HG03103 (cell line): ENCODE data around the gene NPIPB5.
"Not testable (repeated sequence)": the region's sequence is repeated elsewhere in the genome, so short reads cannot be mapped to it uniquely, and the experiment has no call there.

ENCODE experiments used
- ATAC-seq: cut with Tn5 transposase; IDR thresholded peaks from one replicate; pipeline ENCODE4 v1.9.1; 2021; ENCODE audit warnings: low read depth; ENCODE audit not compliant: unreplicated experiment

Gene NPIPB5

DNA sequence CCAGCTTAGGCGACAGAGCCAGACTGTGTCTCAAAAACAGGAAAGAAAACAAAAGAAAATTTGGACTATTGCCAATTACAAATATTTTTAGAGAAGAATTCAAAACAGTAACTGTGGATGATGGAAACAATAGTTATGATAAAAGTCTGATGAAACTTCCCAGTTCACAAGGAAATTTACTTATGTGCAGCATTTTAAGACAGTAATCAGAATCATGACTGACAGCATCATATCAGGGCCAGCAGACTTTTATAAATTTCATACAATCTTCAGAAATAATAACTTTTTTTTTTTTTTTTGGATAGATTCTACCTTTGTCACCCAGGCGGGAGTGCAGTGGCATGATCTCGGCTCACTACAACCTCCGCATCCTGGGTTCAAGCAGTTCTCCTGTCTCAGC is at the start of gene NPIPB5:
Gene NPIPB5 (plus strand): TSS at position 301 of the 400 bp plus-strand sequence. CDS start 2,911 bp downstream, outside the sequence.
- ATAC-seq: not testable (repeated sequence)

DNA sequence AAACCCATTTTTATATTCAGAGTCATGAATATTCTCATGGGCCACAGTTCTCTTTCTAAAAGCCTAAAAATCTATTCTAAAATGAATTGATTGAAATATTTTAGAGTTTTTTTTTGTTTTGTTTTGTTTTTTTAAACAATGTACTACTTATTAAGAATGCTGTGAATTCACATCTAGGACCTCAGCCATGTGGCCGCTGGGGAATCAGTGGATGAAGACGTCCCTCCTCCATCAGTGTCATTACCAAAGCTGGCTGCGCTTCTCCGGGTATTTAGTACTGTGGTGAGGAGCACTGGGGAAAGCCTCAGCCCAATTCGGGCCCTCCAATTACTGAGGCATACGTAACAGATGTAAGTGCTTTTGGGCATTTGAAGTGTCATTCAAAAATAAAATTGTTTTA is 41.8 kb upstream of the NPIPB5 start:
- ATAC-seq: not testable (repeated sequence)

DNA sequence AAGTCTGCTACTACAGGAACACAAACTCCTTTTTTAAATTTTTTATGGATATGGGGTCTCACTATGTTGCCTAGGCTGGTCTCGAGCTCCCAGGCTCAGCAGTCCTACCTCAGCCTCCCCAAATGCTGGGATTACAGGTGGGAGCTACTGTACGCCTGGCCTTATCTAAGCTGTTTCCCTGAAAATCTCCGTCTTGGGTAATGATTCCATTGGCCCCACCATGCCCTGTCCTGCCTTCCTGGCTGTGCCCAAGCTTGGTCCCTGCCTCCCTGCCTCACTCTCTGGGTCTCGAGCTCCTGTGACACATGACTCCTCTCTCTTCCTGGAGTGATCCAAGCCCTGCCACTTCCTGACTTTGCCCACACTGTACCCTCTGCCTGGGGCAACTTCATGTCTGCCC is 27.3 kb downstream of the NPIPB5 start:
- not testable (repeated sequence) for ATAC-seq

DNA sequence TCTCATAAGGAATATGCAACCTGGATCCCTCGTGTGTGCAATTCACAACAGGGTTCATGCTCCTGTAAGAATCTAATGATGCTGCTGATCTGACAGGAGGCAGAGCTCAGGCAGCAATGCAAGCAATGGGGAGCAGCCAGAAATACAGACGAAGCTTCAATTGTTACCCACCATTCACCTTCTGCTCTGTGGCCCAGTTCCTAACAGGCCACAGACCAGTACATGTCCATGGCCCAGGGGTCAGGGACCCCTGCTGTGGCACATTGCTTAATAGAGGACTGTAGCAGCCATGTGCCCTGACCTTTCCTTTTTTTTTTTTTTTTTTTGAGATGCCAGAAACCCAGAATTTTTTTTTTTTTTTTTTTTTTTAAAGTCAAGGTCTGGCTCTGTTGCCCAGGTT is 34.1 kb downstream of the NPIPB5 start:
- ATAC-seq: not testable (repeated sequence)

DNA sequence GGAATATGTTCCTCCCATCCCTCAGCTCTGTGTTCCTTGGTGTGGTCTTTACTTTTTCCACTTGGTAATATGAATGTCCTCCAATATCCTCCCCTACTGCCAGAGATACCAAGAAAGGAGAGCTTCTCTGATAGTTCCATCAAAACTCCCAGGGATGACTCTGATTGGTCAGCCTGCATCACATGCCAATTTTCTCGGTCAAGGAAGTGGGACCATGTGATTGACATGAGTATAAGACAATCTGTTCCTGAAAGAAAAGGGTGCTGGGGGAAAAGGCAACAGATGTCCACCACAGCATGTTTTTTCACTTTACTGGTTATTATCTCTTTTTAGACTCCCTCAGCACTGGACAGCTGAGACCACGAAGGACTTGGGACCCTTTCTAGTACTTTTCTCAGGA is 35.9 kb downstream of the NPIPB5 start:
- ATAC-seq: not testable (repeated sequence)

DNA sequence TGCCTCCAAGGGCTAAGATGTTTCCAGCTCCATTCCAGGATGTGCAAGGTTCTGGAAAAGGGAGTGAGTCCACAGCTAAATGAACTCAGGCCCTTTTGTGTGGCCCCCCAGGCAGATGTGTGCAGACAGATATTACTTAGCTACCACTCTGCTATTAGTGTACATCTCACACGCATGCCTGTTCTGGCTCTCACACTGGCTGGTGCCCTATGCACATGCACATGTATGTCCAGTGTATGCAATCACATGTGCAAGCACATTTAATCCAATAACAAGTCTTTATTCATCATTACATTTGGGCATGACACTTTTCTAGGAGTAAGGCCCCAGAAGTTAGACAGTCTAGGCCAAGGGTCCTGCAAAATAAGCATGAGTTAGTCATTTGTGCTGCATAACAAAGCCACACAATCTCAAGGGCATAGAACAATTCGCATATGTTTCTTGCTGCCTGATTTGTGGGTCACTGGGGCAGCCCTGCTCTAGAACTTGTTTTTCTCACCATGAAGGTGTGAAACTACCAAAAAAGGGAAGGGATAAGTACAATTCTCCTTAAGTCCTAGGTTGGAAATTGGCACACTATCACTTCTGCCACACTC is 36.6 kb downstream of the NPIPB5 start:
- ATAC-seq: not testable (repeated sequence)

DNA sequence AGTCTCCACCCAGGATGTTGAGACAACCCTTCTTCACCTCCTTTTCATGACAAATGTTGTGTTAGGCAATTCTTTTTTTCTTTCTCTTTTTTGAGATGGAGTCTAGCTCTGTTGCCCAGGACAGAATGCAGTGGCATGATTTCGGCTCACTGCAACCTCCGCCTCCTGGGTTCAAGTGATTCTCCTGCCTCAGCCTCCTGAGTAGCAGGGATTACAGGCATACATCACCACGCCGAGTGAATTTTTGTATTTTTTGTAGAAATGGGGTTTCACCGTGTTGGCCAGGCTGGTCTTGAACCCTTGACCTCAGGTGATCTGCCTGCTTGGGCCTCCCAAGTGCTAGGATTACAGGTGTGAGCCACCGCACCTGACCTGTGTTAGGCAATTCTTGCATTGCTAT is 39.2 kb downstream of the NPIPB5 start:
- not testable (repeated sequence) for ATAC-seq

DNA sequence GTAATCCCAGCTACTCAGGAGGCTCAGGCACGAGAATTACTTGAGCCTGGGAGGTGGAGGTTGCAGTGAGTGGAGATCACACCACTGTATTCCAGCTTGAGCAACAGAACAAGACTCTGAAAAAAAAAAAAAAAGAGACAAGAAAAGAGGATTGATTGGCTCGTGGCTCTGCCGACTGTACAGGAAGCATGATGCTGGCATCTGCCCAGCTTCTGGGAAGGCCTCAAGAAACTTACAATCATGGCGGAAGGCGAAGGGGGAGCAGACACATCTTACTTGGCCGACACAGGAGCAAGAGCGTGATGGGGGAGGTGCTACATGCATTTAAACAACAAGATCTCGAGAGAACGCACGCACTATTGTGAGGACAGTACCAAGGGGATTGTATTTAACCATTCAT is 40.5 kb downstream of the NPIPB5 start:
- ATAC-seq: not testable (repeated sequence)

DNA sequence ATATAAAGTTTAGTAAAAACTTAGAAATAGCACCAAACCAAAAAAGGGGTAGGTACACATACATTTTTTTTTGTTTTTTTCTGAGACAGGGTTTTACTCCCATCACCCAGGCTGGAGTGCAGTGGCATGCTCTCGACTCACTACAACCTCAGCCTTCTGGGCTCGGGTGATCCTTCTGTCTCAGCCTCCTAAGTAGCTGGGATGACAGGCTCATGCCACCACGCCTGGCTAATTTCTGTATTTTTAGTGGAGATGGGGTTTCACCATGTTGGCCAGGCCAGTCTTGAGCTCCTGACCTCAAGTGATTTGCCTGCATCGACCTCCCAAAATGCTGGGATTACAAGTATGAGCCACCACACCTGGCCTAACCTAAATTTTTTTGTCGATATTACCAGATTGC is 41.0 kb downstream of the NPIPB5 start:
- not testable (repeated sequence) for ATAC-seq

DNA sequence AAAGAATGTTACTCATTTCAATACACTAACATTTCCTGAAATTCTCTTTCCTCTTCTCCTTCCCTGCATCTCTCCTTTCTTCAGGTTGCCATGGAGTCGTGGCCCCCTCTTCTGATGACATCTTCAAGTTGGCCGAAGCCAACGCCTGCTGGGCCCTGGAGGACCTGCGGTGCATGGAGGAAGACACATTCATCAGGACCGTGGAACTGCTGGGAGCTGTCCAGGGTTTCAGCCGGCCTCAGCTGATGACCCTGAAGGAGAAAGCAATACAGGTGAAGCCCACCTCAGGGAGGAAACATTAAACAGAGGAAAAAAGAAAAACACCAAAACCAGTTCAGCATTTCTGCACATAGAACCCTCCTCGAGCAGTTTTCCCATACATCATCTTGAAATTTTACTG is 46.1 kb downstream of the NPIPB5 start:
- not testable (repeated sequence) for ATAC-seq
